Uterus (tissue), 2 donors: ENCODE results near the gene PTGFRN.

Experiments
- POLR2A ChIP-seq, 2 donors: fragments of 450-650 bp; IDR thresholded peaks; one replicate each; pipeline ENCODE4 v1.6.1; 2016; ENCODE audit warnings: antibody characterized with exemption in 2 of 2, mild to moderate bottlenecking in 1 of 2, moderate library complexity in 1 of 2
- TF ChIP-seq, protein P1 (sequence below), 4 experiments: fragments of 200-600 bp in 2 of 4; fragments of 450-650 bp in 2 of 4; sonication (generic) in 2 of 4; IDR thresholded peaks; one replicate each; pipeline ENCODE4 v1.5.1; 2016 to 2019; ENCODE audit warnings: antibody characterized with exemption in 4 of 4, mild to moderate bottlenecking in 2 of 4, moderate library complexity in 1 of 4

DNA sequence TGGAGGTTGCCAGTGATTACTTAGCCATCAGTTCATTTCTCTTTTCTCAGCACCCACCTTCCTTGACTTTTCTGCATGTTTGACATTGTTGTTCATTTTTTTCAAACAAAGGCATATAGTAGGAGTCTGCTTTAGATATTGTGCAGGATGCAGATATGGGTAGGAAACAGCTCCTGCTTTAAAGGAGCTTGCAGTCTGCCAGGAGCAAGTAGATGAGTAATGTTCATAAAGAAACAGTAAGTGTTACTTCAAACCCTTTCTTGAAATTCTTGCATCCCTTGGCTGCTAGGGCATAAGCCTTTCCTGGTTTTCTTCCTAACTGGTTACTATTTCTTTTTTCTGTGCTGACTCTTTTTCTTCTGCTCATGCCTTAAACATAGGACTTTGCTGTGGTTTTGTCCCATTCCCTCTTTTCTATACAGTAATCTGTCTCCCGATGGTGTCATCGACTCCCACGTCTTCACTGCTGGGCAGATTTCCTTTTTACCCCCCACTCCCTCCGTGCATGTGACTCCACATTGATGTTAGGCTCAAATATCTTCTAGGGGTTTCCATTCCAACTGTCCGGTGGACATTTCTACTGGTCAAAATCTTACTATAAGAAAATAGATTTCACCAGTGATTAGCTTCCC is 20.4 kb downstream of the PTGFRN start:
- no peak for TF ChIP-seq POLR2A (IDR thresholded peaks at IDR 0.05)
- TF ChIP-seq, protein P1, sequence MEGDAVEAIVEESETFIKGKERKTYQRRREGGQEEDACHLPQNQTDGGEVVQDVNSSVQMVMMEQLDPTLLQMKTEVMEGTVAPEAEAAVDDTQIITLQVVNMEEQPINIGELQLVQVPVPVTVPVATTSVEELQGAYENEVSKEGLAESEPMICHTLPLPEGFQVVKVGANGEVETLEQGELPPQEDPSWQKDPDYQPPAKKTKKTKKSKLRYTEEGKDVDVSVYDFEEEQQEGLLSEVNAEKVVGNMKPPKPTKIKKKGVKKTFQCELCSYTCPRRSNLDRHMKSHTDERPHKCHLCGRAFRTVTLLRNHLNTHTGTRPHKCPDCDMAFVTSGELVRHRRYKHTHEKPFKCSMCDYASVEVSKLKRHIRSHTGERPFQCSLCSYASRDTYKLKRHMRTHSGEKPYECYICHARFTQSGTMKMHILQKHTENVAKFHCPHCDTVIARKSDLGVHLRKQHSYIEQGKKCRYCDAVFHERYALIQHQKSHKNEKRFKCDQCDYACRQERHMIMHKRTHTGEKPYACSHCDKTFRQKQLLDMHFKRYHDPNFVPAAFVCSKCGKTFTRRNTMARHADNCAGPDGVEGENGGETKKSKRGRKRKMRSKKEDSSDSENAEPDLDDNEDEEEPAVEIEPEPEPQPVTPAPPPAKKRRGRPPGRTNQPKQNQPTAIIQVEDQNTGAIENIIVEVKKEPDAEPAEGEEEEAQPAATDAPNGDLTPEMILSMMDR (IDR thresholded peaks at IDR 0.05), result no peak
